GM03348 (cell line): Measurements from ENCODE around the gene ACAT1.
"Not testable (repeated sequence)": the region's sequence is repeated elsewhere in the genome, so short reads cannot be mapped to it uniquely, and the experiment has no call there.

Experiments
- DNase-seq: peaks from one replicate; pipeline ENCODE4 v3.0.0; 2012; ENCODE audit warnings: low spot score

ACAT1 gene

DNA sequence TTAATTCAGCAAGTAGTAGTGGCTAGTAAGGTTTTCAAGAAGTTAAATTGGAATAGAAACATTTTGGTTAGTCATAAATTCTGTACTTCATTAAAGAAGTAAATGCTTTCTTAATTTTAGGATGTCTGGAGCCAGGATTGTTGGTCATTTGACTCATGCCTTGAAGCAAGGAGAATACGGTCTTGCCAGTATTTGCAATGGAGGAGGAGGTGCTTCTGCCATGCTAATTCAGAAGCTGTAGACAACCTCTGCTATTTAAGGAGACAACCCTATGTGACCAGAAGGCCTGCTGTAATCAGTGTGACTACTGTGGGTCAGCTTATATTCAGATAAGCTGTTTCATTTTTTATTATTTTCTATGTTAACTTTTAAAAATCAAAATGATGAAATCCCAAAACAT lies 25.8 kb downstream of the ACAT1 start:
- DNase-seq: no peak

DNA sequence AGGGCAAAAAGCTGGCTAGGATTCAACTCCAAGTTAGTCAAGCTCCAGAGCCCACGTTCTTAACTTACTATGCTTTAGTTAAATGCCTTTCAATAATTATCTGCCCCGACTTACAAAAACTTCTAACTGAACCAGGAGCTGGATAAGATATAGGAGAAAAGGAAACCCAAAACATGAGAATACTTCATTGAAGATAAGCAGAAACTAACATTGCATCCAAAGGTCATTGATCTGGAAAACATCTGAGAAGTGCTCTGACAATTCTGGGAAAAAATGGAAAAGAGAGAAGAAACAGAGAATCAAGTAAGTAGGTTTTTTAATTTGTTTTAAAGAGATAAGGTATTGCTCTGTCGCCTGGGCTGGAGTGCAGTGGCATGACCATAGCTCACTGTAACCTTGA lies 27.2 kb downstream of the ACAT1 start:
- no peak for DNase-seq

DNA sequence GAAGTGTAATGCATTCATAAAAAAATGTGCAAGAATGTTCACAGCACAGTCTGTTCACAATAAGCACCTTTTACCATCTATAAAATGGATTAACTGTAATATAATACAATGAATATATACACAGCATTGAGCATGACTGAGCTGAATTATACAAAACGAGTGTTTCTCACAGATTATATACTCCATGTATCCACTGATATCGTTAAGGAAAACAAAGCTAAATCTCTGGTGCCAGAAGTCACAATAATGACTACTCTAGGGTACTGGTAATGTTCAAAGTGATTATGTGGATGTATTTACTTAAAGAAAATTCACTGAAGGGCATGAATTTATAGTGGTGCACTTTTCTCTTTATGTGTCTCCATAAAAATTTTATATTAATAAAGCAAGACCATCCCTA lies 33.2 kb downstream of the ACAT1 start:
- DNase-seq: no peak

DNA sequence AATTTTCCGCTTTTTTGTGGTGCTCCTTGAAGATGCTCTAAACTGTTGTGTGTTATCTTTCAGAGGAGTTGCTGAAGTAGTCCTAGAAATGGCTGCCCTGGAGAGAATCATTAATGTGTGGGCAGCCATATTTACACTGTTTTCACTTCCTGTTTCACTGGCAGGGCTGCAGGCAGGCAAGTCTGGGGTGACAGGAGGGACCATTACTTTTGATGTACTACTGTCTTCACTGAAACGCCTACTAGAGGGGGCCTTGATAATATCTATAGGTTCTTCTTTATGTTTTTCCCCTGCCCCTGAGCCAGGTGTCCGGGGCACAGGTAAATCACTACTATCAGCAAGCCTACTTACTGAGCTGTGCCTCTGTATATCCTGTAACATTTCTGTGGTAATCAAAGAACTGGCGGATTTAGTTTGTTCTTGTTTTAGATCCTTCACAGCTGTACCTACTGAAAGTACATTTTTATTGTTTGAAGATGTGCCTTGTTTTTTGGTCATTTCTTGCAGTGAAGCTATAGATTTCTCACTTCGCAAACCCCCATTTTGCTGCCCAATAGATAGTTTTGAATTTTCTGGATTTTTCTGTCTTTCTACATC lies 39.7 kb downstream of the ACAT1 start:
- DNase-seq: no peak

DNA sequence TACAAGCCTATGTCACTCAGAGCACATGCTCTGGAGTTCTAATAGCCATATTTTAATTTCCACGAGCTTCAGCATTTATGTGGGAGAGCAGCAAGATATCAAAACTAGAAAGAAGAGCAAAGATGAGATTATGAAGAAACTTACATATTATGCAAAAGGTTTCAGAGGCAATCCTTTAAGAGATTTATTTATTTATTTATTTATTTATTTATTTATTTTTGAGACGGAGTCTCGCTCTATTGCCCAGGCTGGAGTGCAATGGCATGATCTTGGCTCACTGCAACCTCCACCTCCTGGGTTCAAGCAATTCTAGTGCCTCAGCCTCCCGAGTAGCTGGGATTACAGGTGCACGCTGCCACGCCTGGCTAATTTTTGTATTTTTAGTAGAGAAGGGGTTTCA lies 41.5 kb downstream of the ACAT1 start:
- DNase-seq: not testable (repeated sequence)

DNA sequence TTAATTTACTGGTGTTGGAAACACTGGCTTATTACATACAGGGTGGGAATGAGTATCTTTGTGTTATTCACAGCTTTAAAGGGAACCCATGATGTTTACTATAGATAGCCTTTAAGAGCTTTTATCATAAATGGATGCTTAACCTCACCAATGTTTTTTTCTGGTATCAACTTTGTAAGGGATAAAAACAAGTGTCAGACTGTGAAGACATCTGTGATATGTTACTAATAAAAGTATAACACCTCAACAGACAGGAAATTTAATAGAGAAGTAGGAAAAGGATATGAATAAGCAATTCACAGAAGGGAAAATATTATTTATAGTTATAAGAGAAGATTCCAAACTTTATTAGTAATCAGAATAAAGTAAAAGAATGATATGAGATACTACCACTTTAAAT lies 46.3 kb downstream of the ACAT1 start:
- no peak for DNase-seq

DNA sequence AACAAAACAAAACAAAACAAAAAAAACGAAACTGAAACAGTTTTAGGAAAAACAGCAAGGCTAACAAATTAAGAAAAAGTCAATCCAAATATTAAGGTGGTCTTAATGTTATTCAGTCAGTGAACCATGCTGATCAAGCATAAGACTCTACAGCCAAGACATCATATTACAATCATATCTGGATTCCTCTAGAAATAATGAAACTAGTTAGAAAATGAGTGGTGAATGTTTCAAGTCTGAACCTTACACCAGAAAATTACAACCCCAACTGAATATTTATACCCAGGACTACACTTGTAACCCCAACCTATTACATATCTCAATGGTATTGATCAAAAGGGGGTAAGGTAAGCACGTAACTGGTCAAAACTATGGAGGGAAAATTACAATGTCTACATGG lies 48.8 kb downstream of the ACAT1 start:
- DNase-seq: no peak

DNA sequence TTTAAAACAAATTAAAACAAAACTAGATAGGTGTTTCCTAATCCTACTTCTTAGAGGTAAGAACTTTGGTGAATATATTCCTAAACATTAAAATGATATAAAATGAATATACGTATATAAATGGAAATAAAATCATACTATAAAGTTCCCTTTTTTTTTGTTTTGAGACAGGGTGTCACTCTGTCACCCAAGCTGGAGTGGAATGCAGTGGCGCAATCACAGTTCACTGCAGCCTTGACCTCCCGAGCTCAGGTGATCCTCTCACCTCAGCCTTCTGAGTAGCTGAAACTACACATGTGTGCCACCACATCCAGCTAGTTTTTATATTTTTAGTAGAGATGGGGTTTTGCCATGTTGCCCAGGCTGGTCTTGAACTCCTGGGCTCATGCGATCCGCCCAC lies 56.2 kb downstream of the ACAT1 start:
- no peak for DNase-seq

DNA sequence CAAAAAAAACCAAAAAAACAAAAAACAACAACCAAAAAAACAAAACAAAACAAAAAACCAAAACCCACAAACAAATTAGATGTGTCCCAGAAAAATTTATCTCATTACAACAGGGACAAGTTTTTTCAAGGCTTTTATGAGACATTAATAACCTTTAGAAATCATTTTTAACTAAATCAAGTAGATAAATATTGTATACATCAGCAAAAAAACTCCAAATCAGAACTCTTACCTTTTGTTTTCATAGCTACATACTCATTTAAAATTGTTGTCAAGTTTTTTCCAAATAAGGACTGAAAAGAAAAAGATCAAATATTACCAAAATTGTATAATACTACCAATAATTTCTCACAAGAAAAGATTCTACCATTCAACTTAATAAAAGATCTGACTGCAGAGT lies 72.4 kb downstream of the ACAT1 start:
- no peak for DNase-seq

DNA sequence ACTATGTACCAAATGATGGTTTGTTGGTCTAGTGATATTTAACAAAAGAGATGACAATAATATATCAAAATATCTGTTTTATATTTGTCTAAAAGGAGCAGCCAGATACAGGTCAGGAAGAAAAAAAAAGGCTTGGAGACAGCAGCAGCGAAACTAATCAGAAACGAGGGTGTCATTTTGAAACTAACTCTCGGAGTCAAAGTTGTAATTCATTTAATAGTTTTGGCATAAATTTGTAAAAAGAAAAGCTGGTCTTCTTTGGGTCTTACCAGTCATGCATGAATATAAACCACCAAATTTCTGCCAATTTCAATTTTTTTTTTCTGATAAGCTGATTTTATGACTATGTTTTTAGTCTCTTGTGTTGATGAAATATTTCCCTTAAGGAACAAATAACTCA lies 75.5 kb downstream of the ACAT1 start:
- DNase-seq: no peak
